GM21737 (cell line): ENCODE data around the gene CUEDC1.

ENCODE experiments used
- ATAC-seq: cut with Tn5 transposase; IDR thresholded peaks from one replicate; pipeline ENCODE4 v1.9.1; 2021; ENCODE audit warnings: mild to moderate bottlenecking, moderate library complexity; ENCODE audit not compliant: unreplicated experiment

Gene CUEDC1

DNA sequence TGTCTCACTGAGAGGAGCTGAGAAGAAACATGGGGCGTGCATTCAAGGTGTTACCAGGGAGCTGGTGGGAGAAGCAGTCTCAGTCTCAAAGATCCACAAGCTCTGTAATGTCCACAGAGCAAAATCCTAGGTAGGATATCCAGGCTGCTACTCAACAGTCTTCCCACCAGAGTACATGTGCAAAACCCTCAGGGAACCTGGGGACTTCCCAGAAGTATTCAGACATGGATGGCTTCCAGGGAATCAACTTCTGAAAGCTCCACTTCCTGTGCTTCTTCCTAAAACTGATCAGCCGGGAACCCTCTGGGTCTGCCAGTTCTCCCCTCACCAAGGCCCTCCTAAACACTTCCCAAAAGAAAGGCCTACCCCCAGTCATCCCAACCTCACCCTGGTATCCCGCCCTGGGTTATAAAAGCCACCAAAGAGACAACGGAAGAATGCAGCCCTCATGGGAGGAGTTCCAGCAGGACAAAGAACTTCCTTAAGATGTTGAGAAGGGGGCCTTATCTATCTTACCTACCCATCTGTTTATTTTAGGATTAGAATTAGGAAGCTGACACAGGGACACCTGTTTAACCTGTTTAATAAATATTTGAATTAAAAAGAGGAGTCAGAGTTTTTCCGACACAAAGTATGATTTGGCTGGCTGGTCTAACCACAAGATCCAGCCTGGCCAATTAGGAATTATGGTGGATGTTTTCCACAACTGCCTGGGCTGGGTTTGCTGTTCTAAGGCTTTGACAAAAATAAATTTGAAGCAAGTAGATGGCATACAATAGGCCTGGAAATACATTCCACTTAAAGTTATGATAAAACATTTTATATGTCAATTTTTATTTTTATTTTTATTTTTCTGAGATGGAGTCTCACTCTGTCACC lies 37.0 kb downstream of the CUEDC1 start:
- no peak for ATAC-seq

DNA sequence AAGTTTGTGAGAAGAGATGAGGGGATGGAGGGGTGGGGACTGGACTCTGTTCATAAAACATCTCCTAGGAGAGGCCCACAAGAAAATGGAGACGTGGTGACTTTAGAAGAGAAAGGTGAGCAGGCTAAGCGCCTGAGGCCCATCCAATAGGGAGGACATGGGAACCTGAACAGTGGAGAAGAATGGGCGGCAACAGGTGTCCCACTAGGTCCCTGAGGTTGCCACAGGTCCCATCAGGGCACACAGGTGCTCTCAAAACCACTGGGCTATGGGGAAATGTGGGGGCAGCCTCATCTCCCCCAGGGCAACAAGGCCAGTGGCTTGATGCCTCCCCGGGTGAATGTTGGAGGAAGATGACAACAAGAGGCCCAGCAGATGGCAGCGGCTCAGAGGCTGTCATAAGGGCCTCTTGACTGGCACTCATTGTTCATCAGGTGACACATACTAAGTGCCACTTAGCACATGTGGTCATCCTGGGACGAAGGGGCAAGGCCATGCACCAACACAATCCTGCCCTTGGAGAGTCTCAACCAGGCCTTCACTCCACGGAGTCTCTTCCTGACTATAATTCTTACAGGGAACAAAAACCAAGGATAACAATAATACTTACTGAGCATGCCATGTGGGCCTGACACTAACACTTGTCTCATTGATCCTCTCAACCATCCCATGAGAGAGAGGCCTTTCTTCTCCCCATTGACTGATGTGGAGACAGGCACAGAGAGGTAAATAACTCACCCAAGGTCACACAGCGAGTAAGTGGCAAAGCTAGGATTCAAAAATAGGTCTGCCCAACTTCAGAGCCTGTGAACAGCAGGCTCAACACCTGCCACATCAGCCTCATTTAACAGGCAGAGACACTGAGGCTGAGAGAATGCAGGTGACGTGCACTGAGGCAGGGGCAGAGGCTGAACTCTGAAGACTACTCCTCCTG lies 38.0 kb downstream of the CUEDC1 start:
- no peak for ATAC-seq

GRCh38 chr17:57915985-57916757 lies 39.0 kb downstream of the CUEDC1 start:
- no peak for ATAC-seq

- no peak for ATAC-seq
Measured at GRCh38 chr17:57915544-57915943, 39.7 kb downstream of the CUEDC1 start.

- no peak for ATAC-seq
Measured at GRCh38 chr17:57914273-57915142, 40.7 kb downstream of the CUEDC1 start.

- no peak for ATAC-seq
Measured at GRCh38 chr17:57913575-57914272, 41.5 kb downstream of the CUEDC1 start.

GRCh38 chr17:57911834-57912673 lies 43.2 kb downstream of the CUEDC1 start:
- no peak for ATAC-seq

DNA sequence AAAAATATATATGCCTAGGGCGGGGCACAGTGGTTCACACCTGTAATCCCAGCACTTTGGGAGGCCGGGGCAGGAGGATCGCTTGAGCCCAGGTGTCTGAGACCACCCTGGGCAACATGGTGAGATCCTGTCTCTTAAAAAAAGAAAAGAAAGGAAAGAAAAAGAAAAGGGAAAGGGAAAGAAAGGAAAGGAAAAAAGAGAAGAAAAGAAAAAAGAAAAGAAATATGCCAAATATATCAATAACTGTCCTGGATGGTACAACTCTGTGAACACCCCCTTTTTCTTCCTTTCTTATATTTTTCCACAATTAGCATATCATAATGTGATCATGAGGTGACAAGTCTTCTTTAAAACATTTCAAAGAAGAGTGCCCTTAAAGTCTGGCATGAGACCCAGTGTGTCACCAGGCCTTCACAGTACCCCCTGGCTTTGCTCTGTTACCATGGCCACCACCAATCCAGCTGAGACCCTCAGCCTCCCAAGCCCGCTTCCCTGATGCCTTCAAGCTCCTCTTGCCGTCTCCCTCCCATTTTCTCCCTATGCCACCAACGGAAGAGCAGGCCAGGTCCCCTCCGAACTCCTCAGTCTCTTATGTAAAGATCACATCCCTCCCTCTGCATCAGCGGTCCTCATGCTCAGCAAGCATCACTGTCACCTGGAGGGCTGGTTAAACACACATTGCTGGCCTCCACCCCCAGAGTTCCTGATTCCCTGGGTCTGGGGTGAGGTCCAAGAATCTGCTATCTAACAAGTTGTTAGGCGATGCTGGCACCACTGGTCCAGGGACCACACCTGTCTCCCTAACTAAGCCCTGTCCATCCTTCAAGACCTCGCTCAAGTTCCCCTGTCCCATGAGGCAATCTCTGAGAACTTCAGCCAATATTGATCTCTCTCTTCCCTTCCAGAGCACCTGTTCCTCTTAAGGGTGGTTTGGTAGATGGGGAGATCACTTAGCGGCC lies 44.5 kb downstream of the CUEDC1 start:
- no peak for ATAC-seq

GRCh38 chr17:57909551-57909950 lies 45.7 kb downstream of the CUEDC1 start:
- no peak for ATAC-seq

DNA sequence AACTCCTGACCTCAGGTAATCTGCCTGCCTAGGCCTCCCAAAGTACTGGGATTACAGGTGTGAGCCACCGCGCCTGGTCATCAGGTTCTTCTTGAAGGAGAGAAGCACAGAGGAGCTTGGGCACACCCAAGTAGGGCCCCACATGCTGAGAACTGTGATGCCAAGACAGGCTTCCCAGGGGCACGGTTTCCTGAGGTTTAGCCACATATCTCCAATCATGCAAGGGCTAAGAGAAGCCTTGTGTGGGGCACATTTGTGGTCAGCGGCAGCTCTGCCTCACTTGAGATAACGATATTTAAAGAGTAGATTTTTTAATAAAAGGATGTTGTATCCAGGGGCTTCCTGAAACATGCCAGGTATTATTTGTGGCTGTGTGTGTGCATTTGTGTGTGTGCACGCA lies 46.9 kb downstream of the CUEDC1 start:
- no peak for ATAC-seq

GRCh38 chr17:57906910-57907309 lies 48.3 kb downstream of the CUEDC1 start:
- ATAC-seq, result no peak

- ATAC-seq, result no peak
Measured at GRCh38 chr17:57905875-57906455, 49.2 kb downstream of the CUEDC1 start.

GRCh38 chr17:57903961-57904360 lies 51.3 kb downstream of the CUEDC1 start:
- no peak for ATAC-seq

GRCh38 chr17:57902800-57903759 lies 52.1 kb downstream of the CUEDC1 start:
- ATAC-seq, result peak; percentile 60

DNA sequence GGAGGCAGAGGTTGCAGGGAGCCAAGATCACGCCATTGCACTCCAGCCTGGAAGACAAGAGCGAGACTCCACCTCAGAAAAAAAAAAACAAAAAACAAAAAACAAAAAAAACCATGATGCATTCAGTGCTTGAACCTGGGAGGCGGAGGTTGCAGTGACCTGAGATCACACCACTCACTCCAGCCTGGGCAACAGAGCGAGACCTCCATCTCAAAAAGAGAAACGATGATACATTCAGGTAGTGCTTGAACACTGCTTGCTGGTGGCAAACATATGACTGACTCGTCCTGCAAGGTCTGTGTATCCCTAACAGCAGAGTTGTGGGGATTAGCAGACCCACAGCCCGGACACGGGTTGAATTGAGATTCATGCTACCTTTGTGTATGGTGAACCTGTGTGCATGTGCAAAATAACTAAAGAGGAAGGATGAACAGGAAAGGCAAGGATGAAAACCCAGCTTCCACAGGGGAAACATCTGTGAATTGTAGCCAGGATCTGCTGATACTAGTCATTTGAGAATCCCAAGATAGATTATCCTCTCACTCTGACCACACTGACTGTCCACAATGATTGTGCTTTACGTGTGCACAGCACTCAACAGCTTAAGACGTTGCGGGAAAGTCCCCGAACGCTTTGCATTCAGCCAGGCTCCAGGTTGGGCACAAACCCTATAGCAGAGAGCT lies 53.0 kb downstream of the CUEDC1 start:
- ATAC-seq, result peak; percentile 57
